WERI-Rb-1 (cell line): ENCODE measurements around the gene GFRA1.
A peak's percentile ranks its signal among the peaks of the same experiment; 100 is the strongest.

Experiments
- DNase-seq: peaks from one replicate; pipeline ENCODE4 v3.0.0-alpha.2; 2020
- H3K27ac ChIP-seq: fragments of 250-450 bp; sonication (Bioruptor Pico); 2 replicates; pipeline ENCODE4 v1.5.1; 2020; ENCODE audit warnings: mild to moderate bottlenecking, moderate library complexity
- H3K27me3 ChIP-seq: fragments of 250-450 bp; sonication (Bioruptor Pico); 2 replicates; pipeline ENCODE4 v1.5.1; 2021; ENCODE audit warnings: mild to moderate bottlenecking, low read depth, moderate library complexity; ENCODE audit not compliant: insufficient read depth, severe bottlenecking
- H3K36me3 ChIP-seq: fragments of 250-450 bp; sonication (Bioruptor Pico); 2 replicates; pipeline ENCODE4 v1.5.1; 2020; ENCODE audit warnings: mild to moderate bottlenecking, moderate library complexity
- H3K4me3 ChIP-seq: 2 replicates; pipeline ENCODE4 v1.5.1; 2011; ENCODE audit warnings: low read depth, mild to moderate bottlenecking, control low read depth, low read length
- H3K9me3 ChIP-seq: fragments of 250-450 bp; sonication (Bioruptor Pico); 2 replicates; pipeline ENCODE4 v1.5.1; 2021; ENCODE audit warnings: mild to moderate bottlenecking, moderate library complexity; ENCODE audit not compliant: severe bottlenecking
- CTCF ChIP-seq: IDR thresholded peaks from 2 replicates; pipeline ENCODE4 v1.5.1; 2011; ENCODE audit warnings: low read depth, mild to moderate bottlenecking, control low read depth, inconsistent platforms, low read length

GFRA1 gene

GRCh38 chr10:116063107-116063506 is 209.9 kb downstream of the GFRA1 start:
- no peak overlapping the region for H3K4me3 ChIP-seq
- no peak for TF ChIP-seq CTCF
- no peak for DNase-seq

GRCh38 chr10:116060864-116061263 is 212.1 kb downstream of the GFRA1 start:
- TF ChIP-seq CTCF: no peak
- H3K36me3 ChIP-seq: no peaks in the 10 kb centered on the region
- no peak for DNase-seq
- no peaks in the 10 kb centered on the region for H3K9me3 ChIP-seq
- no peaks in the 10 kb centered on the region for H3K27me3 ChIP-seq
- no peak overlapping the region for H3K4me3 ChIP-seq
- H3K27ac ChIP-seq: no peak overlapping the region

More at GRCh38 chr10:116063107-116063506, 209.9 kb downstream of the GFRA1 start:
- no peaks in the 10 kb centered on the region for H3K27me3 ChIP-seq
- H3K27ac ChIP-seq: no peak overlapping the region
- H3K36me3 ChIP-seq: no peaks in the 10 kb centered on the region
- H3K9me3 ChIP-seq: no peaks in the 10 kb centered on the region

DNA sequence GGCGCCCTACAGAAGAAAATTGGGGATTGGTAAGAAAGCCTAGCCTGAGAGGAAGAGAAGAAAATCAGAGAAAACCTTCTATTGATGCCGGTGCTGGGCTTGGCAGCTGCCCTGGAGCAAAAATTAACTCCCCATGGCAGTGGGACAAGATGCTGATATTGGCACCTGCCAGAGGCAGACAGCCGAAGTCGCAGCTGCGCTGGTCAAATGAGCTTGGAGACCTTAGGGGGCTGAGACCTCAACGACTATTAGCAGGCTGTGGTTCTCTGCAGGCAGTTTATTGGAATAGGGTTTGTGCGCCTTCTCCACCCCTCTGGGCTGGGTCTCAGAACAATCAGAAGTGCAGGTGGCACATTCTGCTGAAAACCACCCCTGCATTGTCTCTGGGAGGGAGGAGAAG is 213.7 kb downstream of the GFRA1 start:
- H3K36me3 ChIP-seq: no peaks in the 10 kb centered on the region
- no peak for DNase-seq
- H3K9me3 ChIP-seq: no peaks in the 10 kb centered on the region
- no peaks in the 10 kb centered on the region for H3K27me3 ChIP-seq
- no peak overlapping the region for H3K4me3 ChIP-seq
- H3K27ac ChIP-seq: no peak overlapping the region
- no peak for TF ChIP-seq CTCF

DNA sequence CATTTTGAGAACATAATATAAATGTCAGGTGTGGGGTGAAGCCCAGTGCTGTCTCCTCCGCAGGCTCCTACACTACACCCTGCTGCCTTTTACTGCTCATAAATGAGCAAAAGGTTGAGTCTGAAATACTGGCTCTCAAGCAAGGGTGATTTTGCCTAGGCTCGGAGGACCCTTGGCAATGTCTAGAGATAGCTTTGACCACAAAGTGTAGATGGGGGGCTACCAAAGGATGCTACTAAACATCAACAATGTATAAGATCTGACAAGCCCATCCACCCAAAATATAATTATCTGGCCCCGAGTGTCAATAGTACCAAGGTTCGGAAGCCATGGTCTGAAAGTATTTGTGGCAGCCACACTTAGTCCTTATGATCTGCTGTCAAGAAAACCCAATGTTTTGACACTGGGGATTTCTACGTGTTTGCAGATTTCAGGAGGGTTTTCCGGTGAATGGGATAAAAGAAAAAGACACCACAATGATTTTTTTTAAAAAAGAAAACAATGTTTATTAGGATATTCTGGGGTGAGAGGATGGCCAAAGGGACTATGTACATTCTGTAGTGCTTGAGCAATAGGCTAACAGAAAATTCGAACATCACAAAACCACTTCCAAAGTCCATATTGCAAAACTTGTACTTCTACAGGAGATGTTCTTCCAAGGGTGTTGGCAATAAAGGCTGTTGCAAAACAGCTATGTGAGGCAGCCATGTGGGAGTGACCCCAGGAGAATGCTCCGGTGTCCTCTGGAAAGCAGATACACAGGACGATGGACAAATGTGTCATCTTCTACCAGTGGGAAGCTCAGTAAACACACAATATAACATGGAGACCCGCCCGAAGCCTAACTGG is 216.3 kb downstream of the GFRA1 start:
- no peaks in the 10 kb centered on the region for H3K9me3 ChIP-seq
- DNase-seq: no peak
- peak overlapping the region; percentile 73 for H3K27ac ChIP-seq
- H3K4me3 ChIP-seq: no peak overlapping the region
- H3K27me3 ChIP-seq: no peaks in the 10 kb centered on the region
- TF ChIP-seq CTCF: no peak
- H3K36me3 ChIP-seq: no peaks in the 10 kb centered on the region

DNA sequence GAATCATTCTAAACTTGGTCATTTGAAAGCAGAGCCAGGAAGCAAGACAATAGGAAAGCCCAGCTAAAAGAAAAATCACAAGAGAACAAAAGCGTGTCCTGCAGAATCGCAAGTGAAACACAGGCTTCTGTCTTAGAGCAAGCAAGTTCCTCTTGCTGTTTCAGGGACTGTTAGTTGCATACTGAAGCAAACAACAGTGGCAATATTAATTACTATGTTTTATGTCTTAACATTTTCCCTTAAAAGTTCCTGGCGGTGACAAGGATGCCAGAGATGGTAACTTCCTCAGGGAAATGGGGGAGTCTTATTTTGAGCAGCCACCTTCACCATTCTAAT is 217.1 kb downstream of the GFRA1 start:
- no peak overlapping the region for H3K4me3 ChIP-seq
- no peaks in the 10 kb centered on the region for H3K36me3 ChIP-seq
- no peak for DNase-seq
- no peak for TF ChIP-seq CTCF
- H3K27ac ChIP-seq: peak overlapping the region; percentile 73
- H3K27me3 ChIP-seq: no peaks in the 10 kb centered on the region
- H3K9me3 ChIP-seq: no peaks in the 10 kb centered on the region
